HG03457 (cell line): Measurements from ENCODE around the gene MYB.

Experiments
- ATAC-seq: cut with Tn5 transposase; IDR thresholded peaks from one replicate; pipeline ENCODE4 v1.9.1; 2021; ENCODE audit warnings: moderate number of reproducible peaks; ENCODE audit not compliant: unreplicated experiment

MYB gene

DNA sequence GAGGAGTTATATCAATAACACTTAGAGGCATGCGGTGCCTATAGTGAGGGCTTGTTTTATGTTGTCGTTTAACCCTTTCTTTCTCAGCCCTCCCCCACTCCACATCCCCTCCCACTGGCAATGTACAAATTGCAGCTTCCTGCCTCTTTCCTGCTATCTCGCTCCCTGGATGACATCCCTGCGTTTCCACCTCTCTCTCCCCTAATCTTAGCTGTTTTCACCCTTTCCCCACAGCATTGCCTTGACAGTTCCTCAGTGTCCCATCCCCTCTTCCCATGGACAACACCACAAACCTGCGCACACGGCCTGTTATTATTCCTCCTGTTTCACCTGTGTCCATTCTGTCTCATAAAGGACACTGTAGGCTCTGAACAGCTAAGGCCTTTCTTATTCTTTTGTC is 34.5 kb downstream of the MYB start:
- no peak for ATAC-seq

DNA sequence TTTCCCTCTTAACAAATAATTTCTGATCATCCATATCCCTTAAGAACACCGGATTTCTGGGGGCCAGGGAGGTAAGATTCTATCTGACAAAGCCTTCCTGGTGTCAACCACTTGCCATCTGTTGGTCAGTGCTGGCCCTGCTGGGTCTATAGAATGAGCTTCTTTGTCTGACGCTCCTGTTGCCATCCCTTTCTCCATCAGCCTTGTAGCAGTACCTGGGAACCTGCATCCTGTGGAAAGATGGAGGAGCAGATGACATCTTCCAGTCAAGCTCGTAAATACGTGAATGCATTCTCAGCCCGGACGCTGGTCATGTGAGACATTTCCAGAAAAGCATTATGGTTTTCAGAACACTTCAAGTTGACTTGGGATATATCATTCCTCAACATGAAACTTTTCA is 36.6 kb downstream of the MYB start:
- no peak for ATAC-seq

DNA sequence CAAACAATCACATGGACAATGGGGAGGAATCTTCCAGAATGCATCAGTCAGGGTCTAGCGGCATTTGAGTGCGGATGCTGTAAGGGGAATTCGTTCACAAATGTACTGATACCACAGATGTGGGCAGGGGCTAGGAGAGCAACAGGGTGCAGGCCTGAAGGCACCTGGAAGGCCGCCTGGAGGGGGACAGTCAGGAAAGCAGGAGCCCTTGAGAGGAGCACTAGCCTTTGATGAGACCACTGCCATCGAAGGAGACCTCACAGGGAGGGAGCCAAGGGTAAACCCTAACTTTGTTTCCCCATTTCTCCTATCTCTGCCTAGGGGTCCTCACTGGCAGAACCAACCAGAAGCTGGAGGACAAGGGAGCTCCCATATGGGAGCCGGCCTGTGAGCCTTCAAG is 38.2 kb downstream of the MYB start:
- ATAC-seq, result no peak

DNA sequence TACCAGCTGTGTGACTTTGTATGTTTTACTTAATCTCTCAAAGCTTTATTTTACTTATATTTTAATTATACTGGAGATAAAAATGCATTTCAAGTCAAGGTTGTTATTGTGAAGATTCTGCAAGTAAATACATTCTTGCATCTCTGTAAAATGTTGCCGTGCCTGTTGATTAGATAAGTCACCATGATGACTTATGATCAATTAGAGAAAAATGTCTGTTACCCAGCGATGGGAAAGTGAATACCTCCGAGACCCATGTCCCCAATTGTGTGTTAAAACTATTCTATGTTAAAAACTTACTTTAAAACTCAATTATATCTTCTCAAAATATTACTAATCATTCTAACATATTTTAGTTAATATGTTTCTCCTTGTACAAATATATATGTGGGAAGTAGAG is 39.9 kb downstream of the MYB start:
- no peak for ATAC-seq

DNA sequence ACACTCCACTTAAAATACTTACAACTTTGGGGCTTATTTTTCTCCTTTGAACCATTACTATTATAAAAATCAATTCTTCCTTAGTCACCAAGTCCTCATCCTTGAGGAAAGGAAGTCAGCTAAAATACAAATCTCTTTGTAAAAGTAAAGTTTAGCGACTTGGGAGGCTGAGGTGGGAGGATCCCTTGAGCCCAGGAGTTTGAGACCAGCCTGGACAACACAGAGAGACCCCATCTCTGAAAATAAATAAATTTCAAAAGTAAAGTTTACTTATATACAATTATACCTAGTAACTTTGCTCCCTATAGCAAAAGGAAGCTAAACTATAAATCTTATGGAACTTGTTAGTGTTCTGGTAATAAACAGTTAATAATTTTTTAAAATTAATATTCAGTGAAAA is 40.4 kb downstream of the MYB start:
- no peak for ATAC-seq

DNA sequence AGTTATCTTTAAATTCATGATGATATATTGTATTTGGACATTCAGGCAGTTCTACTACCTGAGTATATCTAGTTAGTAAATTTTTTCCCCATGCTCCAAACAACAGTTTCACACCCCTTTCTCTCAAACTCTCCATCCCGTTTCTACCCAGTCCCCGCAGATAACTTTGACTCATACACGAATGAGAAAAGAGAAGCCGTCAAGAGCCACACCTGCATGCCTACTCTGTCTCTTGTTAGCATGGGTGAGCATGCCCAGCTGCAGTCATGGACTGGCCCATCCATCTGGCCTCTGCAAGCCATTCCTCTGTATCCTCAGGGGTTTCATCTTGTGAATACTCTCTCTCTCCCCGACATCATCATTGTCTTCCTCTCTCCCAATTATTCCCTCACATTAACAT is 41.5 kb downstream of the MYB start:
- ATAC-seq, result no peak

DNA sequence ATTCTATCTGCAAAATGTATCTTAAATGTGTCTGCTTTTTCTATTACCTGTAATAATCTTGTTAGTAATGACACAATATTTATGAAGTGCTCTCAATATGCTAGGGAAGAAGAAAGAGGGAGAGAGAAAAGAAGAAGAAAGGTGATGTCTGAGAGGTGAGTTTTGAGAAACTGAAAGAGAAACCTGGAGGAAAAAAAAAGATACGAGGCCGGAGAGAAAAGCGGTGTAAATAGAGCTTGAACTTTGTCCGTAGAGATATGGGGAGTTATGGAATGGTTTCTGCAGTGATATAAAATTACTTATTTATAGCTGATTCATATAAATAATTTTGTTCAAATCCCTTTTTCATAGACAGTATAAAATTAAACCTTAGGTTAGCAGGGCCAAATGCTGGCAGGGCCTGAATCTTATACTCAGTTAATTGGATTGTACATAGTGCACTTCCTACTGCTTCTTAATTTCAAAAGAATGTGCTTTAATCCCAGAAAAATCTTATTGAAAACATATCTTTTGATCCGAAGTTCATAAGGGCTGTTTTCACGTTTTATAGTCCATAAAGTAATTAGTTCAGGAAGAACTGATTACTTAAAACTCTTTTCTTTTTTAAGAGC is 43.0 kb downstream of the MYB start:
- ATAC-seq, result no peak

DNA sequence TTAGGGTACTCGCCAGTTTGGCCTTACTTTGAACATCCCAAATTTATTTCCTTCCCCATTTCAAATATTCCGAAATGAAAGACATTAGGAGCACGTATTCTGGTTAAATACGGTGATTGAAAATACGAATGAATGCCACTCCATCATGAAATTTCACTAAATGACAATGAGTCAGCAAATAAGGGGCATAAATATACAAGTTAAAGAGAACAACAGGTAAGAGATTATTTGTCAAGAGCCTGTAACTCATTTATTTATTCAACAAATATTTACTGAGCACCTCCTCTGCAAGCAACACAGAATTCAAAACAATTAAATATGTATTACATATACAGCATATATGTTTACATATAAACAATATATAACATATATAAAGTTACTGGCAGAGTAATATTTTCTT is 44.8 kb downstream of the MYB start:
- ATAC-seq, result no peak

DNA sequence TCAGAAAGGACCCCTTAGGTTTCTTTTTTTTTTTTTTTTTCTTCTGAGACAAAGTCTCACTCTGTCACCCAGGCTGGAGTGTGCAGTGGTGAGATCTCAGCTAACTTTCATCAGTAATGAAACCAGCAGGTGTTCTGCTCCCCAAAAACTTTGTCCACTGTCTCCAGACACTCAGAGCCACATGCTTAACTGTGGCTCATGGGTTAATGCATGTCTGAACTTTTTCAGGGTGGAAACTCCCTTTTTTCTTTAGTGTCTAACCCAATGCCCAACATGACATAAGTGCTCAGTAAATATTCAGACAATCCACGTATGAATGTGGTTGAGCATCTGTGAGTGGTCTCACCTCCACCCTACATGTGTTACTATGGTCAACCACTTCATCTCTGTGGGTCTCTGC is 45.4 kb downstream of the MYB start:
- peak; percentile 73 for ATAC-seq

DNA sequence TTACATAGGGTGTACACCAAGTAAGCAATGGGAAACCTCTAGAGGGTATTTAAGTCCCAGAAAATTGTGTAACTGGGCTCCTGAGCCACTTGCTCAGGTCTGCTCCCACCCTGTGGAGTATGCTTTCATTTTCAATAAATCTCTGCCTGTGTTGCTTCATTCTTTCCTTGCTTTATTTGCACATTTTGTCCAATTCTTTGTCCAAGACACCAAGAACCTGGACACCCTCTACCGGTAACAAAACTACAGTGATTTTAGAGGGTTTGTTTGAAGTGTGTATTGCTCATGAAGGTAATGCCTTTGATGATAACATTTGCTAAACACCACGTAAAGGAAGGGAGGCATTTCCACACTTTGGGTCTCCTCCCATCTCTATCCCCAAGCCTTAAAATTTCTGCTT is 46.2 kb downstream of the MYB start:
- no peak for ATAC-seq

DNA sequence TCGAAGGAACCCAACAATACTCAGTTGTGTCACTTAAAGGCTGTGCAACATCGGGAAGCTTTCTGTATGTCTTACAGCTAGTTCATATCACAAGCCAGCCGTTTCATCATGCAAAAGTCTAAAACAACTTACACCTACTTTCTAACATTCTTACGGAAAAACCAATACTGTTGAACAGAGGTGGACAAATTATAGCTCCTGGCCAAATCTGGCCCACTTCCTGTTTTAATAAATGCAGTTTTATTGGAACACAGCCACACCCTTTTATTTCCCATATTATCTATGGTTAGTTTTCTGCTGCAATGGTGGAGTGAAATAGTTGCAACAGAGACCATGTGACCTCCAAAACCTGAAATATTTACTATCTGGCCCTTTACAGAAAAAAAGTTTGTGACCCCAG is 46.6 kb downstream of the MYB start:
- ATAC-seq, result no peak

DNA sequence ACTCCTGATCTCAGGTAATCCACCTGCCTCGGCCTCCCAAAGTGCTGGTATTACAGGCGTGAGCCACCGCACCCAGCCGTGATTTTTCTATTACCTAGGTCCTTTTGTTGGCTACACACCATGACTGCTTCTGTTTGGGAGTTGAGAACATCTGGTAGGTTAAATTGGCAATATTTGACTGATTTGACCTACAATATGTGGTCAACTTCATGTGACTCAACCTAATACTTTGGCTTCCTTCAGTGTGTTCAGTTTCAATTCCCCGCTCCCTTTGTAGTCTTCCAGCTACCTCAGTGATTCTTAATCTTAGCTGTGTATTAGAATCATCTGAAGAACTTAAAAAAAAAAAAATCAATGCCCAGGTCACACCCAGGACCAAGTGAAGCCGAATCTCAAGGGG is 47.4 kb downstream of the MYB start:
- ATAC-seq, result no peak

DNA sequence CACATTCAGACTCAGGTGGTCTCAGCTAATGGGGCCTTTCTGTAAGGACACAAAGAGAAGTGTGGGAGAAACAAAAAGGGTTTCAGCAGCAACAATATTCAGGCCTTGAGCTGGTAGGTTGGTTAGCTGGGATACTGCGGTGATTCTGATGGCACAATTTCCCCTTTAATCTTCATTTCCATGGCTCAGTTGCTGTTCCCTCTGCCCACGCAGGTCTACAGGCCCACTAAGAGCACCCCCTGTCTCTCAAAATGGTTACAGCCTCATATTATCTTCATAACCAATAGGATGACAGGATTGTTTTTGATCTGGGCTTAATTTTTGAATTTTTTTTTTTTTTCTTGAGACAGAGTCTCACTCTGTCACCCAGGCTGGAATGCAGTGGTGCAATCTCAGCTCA is 48.9 kb downstream of the MYB start:
- ATAC-seq, result no peak

DNA sequence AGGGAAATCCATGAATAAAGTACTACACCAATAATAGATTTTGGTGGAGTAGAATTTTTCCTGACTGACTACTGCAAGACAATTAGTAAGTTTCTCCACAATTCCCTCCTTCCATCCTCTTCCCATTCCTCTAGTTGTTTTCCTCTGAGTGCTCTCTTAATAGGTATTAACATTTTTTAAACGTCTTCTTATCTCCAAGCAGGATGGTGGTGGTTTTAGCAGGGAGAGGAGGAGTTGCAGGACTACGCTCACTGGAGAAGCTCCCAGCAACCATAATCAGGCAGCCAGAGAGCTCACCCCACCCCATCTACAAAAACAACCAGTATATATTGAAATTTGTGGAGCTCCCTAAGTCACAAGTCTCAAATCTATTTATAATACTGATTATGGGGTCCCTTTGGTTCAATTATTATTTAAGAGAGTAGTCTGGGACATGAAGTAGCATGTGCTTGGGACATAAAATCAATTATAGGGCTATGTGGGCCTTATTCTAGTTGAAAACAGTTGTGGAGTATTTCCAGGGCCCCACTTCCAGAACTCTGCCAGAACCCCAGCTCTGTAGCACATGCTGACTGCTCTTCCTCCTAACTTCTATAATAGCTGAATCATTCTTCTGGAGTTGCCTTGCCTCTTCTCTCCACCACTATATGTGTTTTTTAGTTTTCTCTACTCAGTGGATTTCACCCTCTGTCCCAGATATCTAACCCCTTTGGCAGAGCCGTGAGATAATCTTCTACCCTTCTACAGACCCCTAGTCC is 49.8 kb downstream of the MYB start:
- no peak for ATAC-seq

DNA sequence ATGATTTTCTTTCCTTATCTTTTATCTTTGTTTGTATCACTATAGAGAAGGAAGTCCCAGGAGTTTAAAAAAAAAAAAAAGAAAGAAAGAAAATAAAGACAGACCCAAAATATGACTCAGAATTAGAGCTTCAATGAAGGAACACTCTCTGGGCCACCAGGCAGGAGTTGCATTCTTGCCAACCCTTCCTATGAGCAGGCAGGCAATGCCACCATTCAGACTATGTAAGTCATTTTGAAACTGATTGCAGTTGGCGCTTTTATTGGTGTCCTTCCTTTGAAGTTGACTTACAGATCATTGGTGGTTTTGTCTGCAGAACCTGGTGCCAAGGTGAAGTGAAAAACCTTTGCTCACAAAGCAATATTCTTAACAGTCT is 50.3 kb downstream of the MYB start:
- ATAC-seq, result peak; percentile 34

DNA sequence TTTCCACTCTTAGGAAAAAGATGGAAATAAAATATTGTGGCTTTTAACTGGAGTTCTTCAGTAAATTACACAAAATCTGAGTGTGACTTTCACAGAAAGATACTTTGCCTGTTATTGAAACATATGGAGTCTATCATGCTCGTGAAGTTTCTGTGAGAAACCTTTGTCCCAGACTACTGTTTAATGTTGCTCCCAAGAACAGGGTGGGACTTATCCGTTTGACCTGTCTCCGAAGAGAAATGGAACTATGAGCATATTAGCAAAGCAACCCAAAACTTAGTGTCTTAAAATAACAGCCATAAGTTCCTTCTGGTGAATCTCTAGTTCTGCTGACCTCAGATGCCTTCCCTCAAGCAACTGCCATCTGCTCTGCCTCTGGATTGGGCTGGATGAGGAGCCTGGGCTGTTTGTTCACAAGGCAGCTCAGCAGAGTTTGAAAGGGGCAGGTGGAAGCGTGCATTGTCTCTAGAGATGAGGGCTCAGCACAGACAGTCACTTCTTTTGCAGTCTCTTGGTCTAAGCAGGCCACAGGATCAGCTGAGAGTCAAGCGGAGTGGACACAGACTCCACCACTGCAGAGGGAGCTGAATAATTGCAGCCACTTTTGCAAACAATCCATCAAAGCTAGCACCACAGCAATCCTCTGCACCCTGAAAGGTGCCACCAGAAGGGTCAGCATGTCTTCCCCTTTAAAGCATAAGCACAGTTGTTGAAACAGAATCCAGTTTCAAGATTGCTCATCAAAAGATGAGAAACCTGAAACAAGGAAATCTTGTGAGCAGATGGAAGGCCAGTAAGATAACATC is 52.8 kb downstream of the MYB start:
- no peak for ATAC-seq

DNA sequence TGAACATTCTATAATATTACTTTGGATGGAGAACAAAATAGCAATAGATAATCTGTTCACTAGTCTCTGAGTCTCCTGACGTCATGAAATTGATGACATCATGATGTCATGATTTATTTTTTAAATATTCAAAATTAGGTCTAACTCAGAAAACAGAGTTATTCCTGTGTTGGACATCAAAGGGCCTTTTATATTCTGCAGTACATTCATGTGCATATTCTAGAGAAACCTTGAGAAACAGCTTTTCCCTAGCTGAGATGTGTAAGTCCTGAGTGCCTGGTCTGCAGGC is 53.3 kb downstream of the MYB start:
- no peak for ATAC-seq

DNA sequence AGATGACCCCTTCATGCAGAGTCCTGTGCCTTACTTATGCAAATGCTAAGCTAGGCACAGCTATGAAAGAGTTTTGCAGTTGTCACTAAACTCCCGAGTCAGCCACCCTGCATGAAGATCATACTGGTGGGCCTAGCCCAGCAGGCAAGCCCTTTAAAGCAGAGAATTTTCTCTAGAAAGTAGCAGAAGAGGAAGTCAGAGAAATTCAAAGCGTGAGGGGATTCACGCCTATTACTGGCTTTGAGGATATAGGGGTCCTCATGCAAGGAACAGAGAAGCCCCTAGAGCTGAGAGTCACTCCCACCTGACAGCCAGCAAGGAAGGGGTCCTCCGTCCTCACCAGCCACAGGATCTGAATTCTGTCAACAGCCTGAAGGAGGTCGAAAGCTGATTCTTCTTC is 54.6 kb downstream of the MYB start:
- ATAC-seq, result no peak

DNA sequence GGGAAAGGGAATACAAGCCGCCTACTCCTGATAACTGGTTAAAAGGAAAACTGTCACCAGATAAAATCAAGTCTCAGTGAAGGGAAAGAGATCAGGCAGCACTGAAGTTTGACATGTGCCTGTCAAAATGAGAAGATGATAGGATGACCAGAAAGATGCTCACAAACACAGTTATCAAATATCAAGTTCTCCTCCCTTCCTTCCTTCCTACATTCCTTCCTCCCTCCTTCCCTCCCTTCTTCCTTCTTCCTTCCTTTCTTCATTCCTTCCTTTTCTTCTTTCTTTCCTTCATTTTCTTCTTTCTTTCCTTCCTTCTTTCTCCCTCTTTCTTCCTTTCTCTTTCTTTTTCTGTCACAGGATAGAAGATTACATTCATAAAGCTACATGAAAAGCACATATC is 55.2 kb downstream of the MYB start:
- no peak for ATAC-seq

DNA sequence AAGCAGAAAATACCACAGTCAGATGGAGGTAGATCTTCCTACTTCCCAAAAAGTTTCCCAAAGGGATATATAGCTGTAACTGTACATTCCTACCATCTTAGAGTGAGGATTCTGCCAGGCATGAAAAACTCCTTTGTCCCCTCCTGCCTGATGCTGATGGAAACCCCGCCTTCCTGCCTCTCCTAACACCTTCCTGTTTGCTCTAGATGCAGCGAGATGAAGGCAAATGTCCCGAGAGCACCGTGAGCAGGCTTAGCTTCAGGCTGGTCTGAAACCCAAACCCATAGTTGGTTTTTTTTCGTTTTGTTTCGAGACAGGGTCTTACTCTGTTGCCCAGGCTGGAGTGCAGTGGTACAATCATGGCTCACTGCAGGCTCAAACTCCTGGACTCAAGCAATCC is 55.6 kb downstream of the MYB start:
- ATAC-seq, result no peak

DNA sequence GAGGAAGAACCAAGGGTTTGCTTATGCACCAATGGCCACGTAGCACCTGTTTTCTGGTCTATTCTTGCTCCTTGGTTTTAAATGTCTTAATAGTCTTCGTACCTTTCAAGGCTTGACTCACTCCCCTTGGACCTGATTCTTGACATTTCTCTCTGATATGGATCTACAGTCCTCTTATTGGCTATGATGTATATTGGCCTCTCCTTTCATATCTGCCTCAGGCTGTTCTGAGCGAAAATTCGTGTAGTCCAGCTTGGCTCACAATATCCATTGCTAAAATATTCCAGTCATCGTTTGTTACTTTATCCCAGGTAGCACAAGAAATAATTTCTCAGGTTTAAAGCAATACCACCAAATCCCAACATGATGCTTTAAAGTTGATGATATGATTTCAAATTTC is 59.6 kb downstream of the MYB start:
- ATAC-seq, result no peak
